Neuron (in vitro differentiated cells): ENCODE measurements around the gene LRRC4.
A peak's percentile ranks its signal among the peaks of the same experiment; 100 is the strongest.

Experiments
- H2AFZ ChIP-seq: one replicate; pipeline ENCODE4 v1.6.1; 2013; ENCODE audit warnings: low read depth, mild to moderate bottlenecking, inconsistent platforms, low read length, moderate library complexity
- H3K27me3 ChIP-seq: one replicate; pipeline ENCODE4 v1.6.1; 2013; ENCODE audit warnings: low read length; ENCODE audit not compliant: insufficient read depth
- H3K36me3 ChIP-seq: one replicate; pipeline ENCODE4 v1.6.1; 2013; ENCODE audit warnings: low read length; ENCODE audit not compliant: insufficient read depth
- H3K4me1 ChIP-seq: one replicate; pipeline ENCODE4 v1.6.1; 2013; ENCODE audit warnings: low read length; ENCODE audit not compliant: insufficient read depth
- H3K4me3 ChIP-seq: 2 replicates; pipeline ENCODE4 v1.5.1; 2013; ENCODE audit warnings: mild to moderate bottlenecking, low read length, moderate library complexity
- H3K9me3 ChIP-seq: one replicate; pipeline ENCODE4 v1.6.1; 2013; ENCODE audit warnings: low read length

The LRRC4 gene, protein sequence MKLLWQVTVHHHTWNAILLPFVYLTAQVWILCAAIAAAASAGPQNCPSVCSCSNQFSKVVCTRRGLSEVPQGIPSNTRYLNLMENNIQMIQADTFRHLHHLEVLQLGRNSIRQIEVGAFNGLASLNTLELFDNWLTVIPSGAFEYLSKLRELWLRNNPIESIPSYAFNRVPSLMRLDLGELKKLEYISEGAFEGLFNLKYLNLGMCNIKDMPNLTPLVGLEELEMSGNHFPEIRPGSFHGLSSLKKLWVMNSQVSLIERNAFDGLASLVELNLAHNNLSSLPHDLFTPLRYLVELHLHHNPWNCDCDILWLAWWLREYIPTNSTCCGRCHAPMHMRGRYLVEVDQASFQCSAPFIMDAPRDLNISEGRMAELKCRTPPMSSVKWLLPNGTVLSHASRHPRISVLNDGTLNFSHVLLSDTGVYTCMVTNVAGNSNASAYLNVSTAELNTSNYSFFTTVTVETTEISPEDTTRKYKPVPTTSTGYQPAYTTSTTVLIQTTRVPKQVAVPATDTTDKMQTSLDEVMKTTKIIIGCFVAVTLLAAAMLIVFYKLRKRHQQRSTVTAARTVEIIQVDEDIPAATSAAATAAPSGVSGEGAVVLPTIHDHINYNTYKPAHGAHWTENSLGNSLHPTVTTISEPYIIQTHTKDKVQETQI

DNA sequence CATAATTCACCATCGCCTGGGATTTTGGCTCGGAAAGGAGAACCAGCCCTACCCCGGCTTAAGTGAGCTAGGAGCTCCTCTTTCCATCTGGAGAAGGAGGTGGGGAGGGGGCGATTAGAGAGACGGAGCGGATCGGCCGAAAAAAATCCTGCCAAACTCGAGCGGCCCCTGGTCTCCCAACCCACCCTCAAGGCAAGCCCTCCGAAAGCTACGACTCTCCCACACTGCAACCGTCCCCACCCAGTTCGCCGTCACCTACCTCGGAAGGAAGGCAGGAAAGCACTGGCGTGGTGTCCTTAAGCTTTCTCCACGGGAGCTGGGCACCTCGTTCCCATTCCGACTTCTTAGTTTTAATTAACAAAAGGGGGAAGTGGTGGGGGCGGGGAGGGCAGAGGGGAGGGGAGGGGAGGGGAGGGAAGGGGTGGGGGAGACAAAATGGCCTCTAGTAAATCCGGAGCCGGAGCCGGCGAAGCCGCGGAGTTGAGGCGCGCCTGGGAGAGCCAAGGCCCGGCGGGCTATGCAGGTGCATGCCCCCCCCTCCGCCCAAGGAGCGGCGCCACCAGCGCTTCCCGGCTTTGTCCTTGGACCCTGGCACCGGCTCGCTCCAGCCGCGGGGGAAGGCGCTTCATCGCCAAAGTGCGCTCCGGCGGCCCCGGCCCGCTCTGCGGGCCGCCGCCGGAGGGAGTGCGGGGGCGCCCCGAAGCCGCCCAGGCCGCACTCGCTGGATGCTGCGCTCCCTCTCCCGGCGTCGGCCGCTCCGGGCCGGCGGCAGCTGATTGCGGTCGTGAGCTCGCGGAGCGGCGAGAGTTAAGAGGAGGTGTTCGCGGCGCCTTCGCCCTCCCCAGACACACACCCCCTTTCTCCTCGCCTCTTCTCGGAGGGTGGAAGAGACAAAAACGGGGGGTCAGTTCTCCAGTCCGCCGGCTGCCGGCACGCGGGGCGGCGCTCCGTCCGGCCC lies at the start of gene LRRC4:
Gene LRRC4 (minus strand): TSS at position 784 of the 958 bp plus-strand sequence. CDS start 797 bp downstream, outside the sequence.
- Histone ChIP-seq H3K4me1 (peaks cover 56% of the 10 kb centered on the region), H3K36me3 (peaks cover 20% of the 10 kb centered on the region), H3K4me3 (peak within 1 kb of the TSS; percentile 61), H2AFZ (no peak within 1 kb of the TSS), H3K9me3 (peaks cover 8% of the 10 kb centered on the region), H3K27me3 (no peaks in the 10 kb centered on the region)

- Histone ChIP-seq H3K9me3 (no peaks in the 10 kb centered on the region), H3K27me3 (no peaks in the 10 kb centered on the region), H3K36me3 (peaks cover 15% of the 10 kb centered on the region), H3K4me1 (peaks cover 25% of the 10 kb centered on the region), H2AFZ (no peak overlapping the region), H3K4me3 (no peak overlapping the region)
Measured at GRCh38 chr7:128080169-128080568, 48.9 kb upstream of the LRRC4 start.

DNA sequence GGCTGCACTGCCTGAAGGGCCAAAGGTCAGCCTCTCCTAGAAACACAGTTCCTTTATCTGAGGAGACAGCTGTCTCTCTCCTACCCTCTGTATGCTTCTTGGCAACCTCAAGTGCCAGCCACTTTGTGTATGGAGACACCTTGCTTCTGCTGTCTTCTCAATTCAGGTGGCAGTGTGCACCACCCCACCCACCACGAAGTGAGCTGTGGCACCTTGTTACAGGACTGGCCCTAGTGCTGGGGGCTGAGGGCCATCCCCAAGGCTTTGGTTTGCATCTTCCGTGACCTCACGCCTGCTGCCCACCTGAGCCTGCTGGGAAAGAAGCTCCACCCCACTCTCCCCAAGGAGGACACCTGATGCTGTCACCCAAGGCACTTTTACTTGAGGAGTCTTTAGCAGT lies 47.1 kb upstream of the LRRC4 start:
- no peaks in the 10 kb centered on the region for H3K9me3 ChIP-seq
- H3K4me1 ChIP-seq: peaks cover 19% of the 10 kb centered on the region
- no peak overlapping the region for H2AFZ ChIP-seq
- peaks cover 9% of the 10 kb centered on the region for H3K36me3 ChIP-seq
- no peak overlapping the region for H3K4me3 ChIP-seq
- no peaks in the 10 kb centered on the region for H3K27me3 ChIP-seq

- Histone ChIP-seq H3K4me1 (peaks cover 5% of the 10 kb centered on the region), H3K4me3 (no peak overlapping the region), H2AFZ (no peak overlapping the region), H3K27me3 (no peaks in the 10 kb centered on the region), H3K36me3 (peaks cover 9% of the 10 kb centered on the region), H3K9me3 (no peaks in the 10 kb centered on the region)
Measured at GRCh38 chr7:128076796-128077271, 45.6 kb upstream of the LRRC4 start.

DNA sequence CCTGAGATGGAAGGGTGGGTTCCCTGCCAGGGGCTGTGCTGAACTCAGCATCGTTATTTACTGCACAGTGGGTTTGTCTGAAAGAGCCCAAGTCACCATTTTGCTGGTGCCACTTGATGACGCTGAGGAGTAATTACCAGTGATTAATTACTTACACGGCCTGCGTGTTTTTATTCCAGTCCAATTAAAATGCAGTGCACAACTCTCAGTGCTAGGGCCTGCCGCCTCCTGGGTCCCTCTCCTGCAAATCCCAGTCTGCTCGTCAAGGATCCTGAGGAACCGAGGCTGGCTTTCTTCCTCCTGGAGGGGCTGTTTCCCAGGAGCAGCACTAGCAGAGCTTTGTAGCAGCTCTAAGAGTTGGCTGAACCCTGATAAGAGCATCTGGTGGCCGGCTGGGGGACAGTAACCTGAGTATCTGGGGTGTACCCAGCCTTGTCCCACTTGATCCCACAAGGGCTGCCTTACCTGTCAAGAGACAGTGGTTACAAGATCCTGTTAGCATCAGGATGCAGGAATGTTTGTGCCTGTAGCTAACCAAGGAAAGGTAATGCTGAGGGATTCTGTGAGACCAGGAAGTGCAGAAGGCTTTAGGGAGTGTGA lies 45.1 kb upstream of the LRRC4 start:
- Histone ChIP-seq H3K4me1 (peaks cover under 1% of the 10 kb centered on the region), H3K36me3 (peaks cover 5% of the 10 kb centered on the region), H2AFZ (no peak overlapping the region), H3K9me3 (no peaks in the 10 kb centered on the region), H3K27me3 (no peaks in the 10 kb centered on the region), H3K4me3 (no peak overlapping the region)

GRCh38 chr7:128075242-128076095 lies 44.2 kb upstream of the LRRC4 start:
- H3K36me3 ChIP-seq: peaks cover 4% of the 10 kb centered on the region

GRCh38 chr7:128074736-128075135 lies 43.5 kb upstream of the LRRC4 start:
- no peaks in the 10 kb centered on the region for H3K27me3 ChIP-seq
- no peaks in the 10 kb centered on the region for H3K4me1 ChIP-seq
- no peak overlapping the region for H3K4me3 ChIP-seq
- H3K9me3 ChIP-seq: no peaks in the 10 kb centered on the region
- peaks cover 4% of the 10 kb centered on the region for H3K36me3 ChIP-seq
- H2AFZ ChIP-seq: no peak overlapping the region

More at GRCh38 chr7:128075242-128076095, 44.2 kb upstream of the LRRC4 start:
- Histone ChIP-seq H3K9me3 (no peaks in the 10 kb centered on the region), H2AFZ (no peak overlapping the region), H3K4me3 (no peak overlapping the region), H3K4me1 (no peaks in the 10 kb centered on the region), H3K27me3 (no peaks in the 10 kb centered on the region)

DNA sequence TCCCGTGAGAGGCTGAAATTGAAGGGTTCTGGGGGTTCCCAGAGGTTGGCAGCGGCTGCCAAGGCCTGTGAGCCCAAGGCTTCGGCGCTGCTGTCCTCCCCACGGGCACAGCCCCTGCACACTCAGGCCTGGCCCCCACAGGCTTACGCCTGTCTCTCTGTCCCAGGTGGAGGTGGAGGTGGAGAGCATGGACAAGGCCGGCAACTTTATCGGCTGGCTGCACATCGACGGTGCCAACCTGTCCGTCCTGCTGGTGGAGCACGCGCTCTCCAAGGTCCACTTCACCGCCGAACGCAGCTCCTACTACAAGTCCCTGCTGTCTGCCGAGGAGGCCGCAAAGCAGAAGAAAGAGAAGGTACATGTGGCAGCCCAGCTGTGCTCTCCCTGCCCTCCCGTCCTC lies 43.1 kb upstream of the LRRC4 start:
- Histone ChIP-seq H3K27me3 (no peaks in the 10 kb centered on the region), H2AFZ (no peak overlapping the region), H3K4me3 (no peak overlapping the region), H3K4me1 (no peaks in the 10 kb centered on the region), H3K9me3 (no peaks in the 10 kb centered on the region), H3K36me3 (peaks cover 4% of the 10 kb centered on the region)

GRCh38 chr7:128073671-128074310 lies 42.6 kb upstream of the LRRC4 start:
- Histone ChIP-seq H3K9me3 (no peaks in the 10 kb centered on the region), H3K36me3 (peaks cover 4% of the 10 kb centered on the region), H3K4me1 (no peaks in the 10 kb centered on the region), H2AFZ (no peak overlapping the region), H3K27me3 (no peaks in the 10 kb centered on the region), H3K4me3 (no peak overlapping the region)

- Histone ChIP-seq H3K4me1 (no peaks in the 10 kb centered on the region), H3K4me3 (no peak overlapping the region), H3K9me3 (no peaks in the 10 kb centered on the region), H3K36me3 (no peaks in the 10 kb centered on the region), H2AFZ (no peak overlapping the region), H3K27me3 (no peaks in the 10 kb centered on the region)
Measured at GRCh38 chr7:128071801-128072200, 40.6 kb upstream of the LRRC4 start.

DNA sequence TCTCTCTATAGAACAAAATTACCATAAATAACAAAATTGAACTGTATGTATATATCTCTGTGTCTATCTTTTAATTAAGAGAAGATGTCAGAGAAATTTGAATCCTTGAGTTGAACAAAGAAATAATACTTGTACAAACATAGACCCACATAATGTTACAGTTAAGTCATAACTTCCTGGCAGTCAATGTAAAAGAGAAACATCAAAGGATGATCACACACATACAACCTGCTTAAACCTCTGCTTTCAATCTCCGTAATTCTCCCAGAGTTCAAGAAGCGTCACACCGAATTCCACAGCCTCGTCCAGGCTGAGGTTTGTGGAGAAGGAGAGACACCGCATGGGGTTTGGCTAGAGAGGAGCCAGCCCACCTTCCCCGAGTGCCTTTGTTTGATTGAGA lies 40.1 kb upstream of the LRRC4 start:
- Histone ChIP-seq H2AFZ (no peak overlapping the region), H3K4me1 (no peaks in the 10 kb centered on the region), H3K36me3 (no peaks in the 10 kb centered on the region), H3K4me3 (no peak overlapping the region), H3K9me3 (no peaks in the 10 kb centered on the region), H3K27me3 (no peaks in the 10 kb centered on the region)
